ENCODE results near the gene ZIC1.

ZIC1 gene

DNA sequence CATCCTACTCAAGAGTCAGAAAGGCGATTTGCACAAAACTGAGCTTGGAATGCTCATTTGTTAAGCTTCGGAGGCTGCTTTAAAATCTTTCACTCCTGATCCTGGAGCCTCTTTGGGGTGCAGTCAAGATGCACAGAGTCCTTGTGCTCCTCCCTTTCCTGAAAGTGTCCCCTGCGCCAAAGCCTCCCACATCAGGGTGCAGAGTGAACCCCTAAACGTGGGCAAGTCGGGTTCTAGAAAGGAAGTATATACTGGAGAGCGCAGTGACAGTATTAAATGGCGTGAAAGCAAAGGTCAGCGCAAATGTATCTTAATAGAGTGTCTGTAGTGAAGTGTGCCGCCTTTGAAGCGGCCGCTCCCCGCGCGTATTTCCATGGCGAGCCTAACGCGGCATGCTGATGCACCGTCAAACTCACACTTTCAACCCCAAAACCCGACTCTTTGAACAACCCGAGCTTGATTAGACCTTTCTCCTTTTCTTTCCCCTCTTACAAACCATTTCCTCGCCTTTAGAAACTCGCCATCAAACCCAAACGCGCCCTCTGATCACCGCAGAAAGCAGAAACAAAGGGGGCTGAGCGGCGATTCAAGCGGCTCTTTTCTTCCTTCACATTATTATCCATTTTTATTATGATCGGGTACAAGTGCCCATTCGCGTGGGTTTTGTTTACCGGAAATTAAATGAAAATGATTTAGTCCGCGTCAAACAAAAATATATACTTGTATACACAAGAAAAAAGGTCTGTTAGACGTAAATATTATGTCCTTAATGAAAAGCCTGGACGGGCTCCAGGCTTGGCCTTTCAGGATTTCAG lies 21.1 kb upstream of the ZIC1 start:
- H3K4me3 ChIP-seq (ENCODE audit: low read length) = no peak overlapping the region
- no peak for TF ChIP-seq ZNF274 (IDR thresholded peaks at IDR 0.05; ENCODE audit: low read depth, low read length)

GRCh38 chr3:147388700-147389580 lies 20.2 kb upstream of the ZIC1 start:
- no peak for TF ChIP-seq ZNF274 (IDR thresholded peaks at IDR 0.05; ENCODE audit: low read depth, low read length)
- H3K4me3 ChIP-seq (ENCODE audit: low read length) = no peak overlapping the region

DNA sequence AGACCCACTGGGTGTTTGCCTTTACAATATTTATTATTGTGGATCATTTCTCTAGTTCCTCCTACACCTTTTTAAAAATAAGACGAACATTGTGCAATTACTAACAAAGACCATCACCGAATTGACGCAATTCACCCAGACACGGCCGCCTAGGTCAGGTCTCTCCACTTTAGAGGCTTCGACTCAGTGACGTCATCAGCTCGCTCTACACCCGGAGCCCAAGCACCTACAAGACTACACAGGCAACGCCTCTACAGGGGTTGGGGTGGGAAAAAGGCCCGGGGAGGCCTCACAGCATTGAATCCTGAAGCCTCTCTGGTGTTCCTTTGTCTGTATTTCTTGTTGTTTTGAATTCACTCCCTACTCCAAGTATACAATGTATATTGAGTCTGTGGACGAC lies 19.4 kb upstream of the ZIC1 start:
- no peak overlapping the region for H3K4me3 ChIP-seq (ENCODE audit: low read length)
- no peak for TF ChIP-seq ZNF274 (IDR thresholded peaks at IDR 0.05; ENCODE audit: low read depth, low read length)

- no peak for TF ChIP-seq ZNF274 (IDR thresholded peaks at IDR 0.05; ENCODE audit: low read depth, low read length)
- no peak overlapping the region for H3K4me3 ChIP-seq (ENCODE audit: low read length)
Measured at GRCh38 chr3:147390589-147391569, 18.3 kb upstream of the ZIC1 start.

GRCh38 chr3:147391781-147392624 lies 17.2 kb upstream of the ZIC1 start:
- no peak overlapping the region; the same call in 1 of the 2 replicates for H3K4me3 ChIP-seq (ENCODE audit: low read length)
- no peak for TF ChIP-seq ZNF274 (IDR thresholded peaks at IDR 0.05; ENCODE audit: low read depth, low read length)

DNA sequence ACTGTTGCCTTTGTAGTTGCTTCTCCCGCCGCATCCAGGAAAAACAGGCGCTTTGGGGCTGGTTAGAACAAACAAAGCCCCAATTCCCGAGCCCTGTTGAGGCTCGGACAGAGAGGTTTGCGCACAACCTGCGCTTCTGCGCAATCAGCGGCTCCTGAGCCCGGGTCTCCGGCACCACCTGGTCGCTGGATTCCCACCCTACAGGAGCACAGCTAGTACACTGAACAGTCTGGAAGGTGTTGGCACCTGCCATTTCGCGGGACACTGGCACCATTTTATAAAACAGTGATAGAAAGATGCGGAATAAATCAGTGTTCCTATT lies 16.6 kb upstream of the ZIC1 start:
- H3K4me3 ChIP-seq (ENCODE audit: low read length) = no peak overlapping the region; the same call in 1 of the 2 replicates
- TF ChIP-seq ZNF274 (IDR thresholded peaks at IDR 0.05; ENCODE audit: low read depth, low read length) = no peak

GRCh38 chr3:147393261-147393942 lies 15.8 kb upstream of the ZIC1 start:
- H3K4me3 ChIP-seq (ENCODE audit: low read length) = no peak overlapping the region
- TF ChIP-seq ZNF274 (IDR thresholded peaks at IDR 0.05; ENCODE audit: low read depth, low read length) = no peak

GRCh38 chr3:147393943-147394883 lies 15.0 kb upstream of the ZIC1 start:
- no peak for TF ChIP-seq ZNF274 (IDR thresholded peaks at IDR 0.05; ENCODE audit: low read depth, low read length)
- H3K4me3 ChIP-seq (ENCODE audit: low read length) = no peak overlapping the region

- H3K4me3 ChIP-seq (ENCODE audit: low read length) = no peak overlapping the region
- TF ChIP-seq ZNF274 (IDR thresholded peaks at IDR 0.05; ENCODE audit: low read depth, low read length) = no peak
Measured at GRCh38 chr3:147394884-147395225, 14.3 kb upstream of the ZIC1 start.

DNA sequence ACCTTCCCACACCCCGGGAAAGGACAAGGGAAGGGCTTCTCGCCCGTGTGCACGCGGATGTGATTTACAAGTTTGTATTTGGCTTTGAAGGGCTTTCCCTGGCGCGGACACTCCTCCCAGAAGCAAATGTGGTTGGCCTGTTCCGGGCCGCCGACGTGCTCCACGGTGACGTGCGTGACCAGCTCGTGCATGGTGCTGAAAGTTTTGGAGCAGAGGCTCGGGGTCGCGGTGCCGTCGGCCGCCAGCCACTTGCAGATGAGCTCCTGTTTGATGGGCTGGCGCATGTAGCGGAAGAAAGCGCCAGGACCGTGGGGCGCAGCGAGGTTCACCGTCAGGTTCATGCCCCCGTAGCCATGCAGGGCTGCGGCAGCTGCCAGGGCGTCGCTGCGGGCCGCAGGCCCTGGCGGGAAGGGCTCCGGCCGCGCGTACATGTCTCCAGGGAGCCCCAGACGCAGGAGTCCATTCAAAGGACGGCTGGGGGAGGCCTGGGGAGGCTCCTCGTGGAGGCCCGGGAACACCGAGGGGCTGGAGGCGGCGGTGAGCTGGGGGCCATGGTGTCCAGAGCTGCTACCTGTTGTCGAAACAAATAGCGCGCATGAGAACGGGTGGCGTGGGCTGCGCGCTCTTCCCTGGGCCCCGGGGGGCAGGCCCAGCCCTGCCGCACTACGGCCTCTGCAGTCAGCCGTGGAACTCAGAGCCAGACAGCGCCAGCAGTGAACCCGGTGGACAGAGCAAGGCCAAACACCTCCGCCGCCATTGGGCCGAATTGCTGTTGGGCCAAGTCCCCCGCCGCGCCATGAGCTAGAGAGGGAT lies 13.1 kb upstream of the ZIC1 start:
- TF ChIP-seq ZNF274 (IDR thresholded peaks at IDR 0.05; ENCODE audit: low read depth, low read length) = no peak
- H3K4me3 ChIP-seq (ENCODE audit: low read length) = no peak overlapping the region

DNA sequence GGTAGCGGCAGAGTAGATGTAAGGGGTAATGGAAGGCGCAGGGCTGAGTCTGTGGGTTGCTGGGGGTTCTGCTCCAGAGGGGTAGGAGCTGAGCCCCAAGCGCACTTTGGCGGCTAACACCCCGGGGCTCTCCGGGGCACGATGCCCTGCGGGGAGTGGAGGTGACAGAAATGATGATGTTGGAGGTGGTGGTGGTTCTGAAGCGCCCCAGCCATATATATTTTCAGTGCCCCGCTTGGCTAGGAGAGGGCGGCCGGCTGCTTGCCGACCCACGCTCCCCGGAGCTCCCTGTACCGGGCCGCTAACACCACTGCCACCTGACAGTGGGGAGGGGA lies 12.5 kb upstream of the ZIC1 start:
- no peak overlapping the region for H3K4me3 ChIP-seq (ENCODE audit: low read length)
- TF ChIP-seq ZNF274 (IDR thresholded peaks at IDR 0.05; ENCODE audit: low read depth, low read length) = no peak
